Thymus (tissue), 11 donors: ENCODE results near the gene BMP2. TPM values are rescaled to one million over a fixed set of nuclear protein-coding genes. Genes with fewer than 3 reads are reported as not detected.

ENCODE experiments used
- DNase-seq, 9 donors: peaks; one replicate each; pipeline ENCODE4 v3.0.0-alpha.2; 2013; ENCODE audit warnings: low spot score in 9 of 9, low read depth in 6 of 9, missing footprints in 1 of 9
- H3K27ac ChIP-seq, 2 donors: one replicate each; pipeline ENCODE4 v1.5.1; 2013; ENCODE audit warnings: control low read depth in 1 of 2, low read depth in 1 of 2, low read length in 1 of 2, mild to moderate bottlenecking in 1 of 2, moderate library complexity in 1 of 2
- H3K27me3 ChIP-seq, 2 donors: one replicate each; pipeline ENCODE4 v1.5.1; 2013; ENCODE audit warnings: low read length in 1 of 2; ENCODE audit not compliant: control insufficient read depth in 2 of 2, insufficient read depth in 1 of 2
- H3K36me3 ChIP-seq, 2 donors: one replicate each; pipeline ENCODE4 v1.5.1; 2013; ENCODE audit warnings: low read length in 1 of 2, mild to moderate bottlenecking in 1 of 2, moderate library complexity in 1 of 2; ENCODE audit not compliant: control insufficient read depth in 2 of 2, insufficient read depth in 2 of 2
- H3K4me1 ChIP-seq, 2 donors: one replicate each; pipeline ENCODE4 v1.5.1; 2013; ENCODE audit warnings: low read length in 2 of 2; ENCODE audit not compliant: control insufficient read depth in 2 of 2, insufficient read depth in 2 of 2
- H3K4me3 ChIP-seq, 2 donors: one replicate each; pipeline ENCODE4 v1.5.1; 2013; ENCODE audit warnings: low read length in 2 of 2, control low read depth in 1 of 2, mild to moderate bottlenecking in 1 of 2
- H3K9me3 ChIP-seq, 2 donors: one replicate each; pipeline ENCODE4 v1.5.1; 2013; ENCODE audit warnings: low read length in 1 of 2, mild to moderate bottlenecking in 1 of 2; ENCODE audit not compliant: control insufficient read depth in 2 of 2, insufficient read depth in 1 of 2
- WGBS: extraction: QIAGEN DNeasy Blood & Tissue Kit; methylation state at CpG from one replicate; pipeline ENCODE4 v1.1.7; 2013; 5-methylcytosine and 5-hydroxymethylcytosine counted together
- polyA plus RNA-seq: library from polyadenylated mRNA; stranded (reverse); fragments of 200-250 nt; gene quantifications from one replicate; pipeline ENCODE4 v1.2.3, GENCODE V29; 2013
- total RNA-seq: library from RNA; stranded (reverse); fragments of 120-200 nt; gene quantifications from one replicate; pipeline ENCODE4 v1.2.4, GENCODE V29; 2013
- donor health status: healthy.

Gene BMP2
- total and polyA plus RNA-seq, 2 donors: 0.47 to 0.78 TPM

GRCh38 chr20:6784210-6784631 is 16.7 kb downstream of the BMP2 start:
- Histone ChIP-seq H3K4me1 (no peaks in the 10 kb centered on the region), H3K36me3 (no peaks in the 10 kb centered on the region), H3K27ac (no peak overlapping the region), H3K4me3 (no peak overlapping the region), H3K9me3 (no peaks in the 10 kb centered on the region), H3K27me3 (no peaks in the 10 kb centered on the region)
- no peak for DNase-seq
- WGBS: 83% methylated on average over 5 of the region's 5 CpGs

- DNase-seq: no peak
These were observed 17.3 kb downstream of the BMP2 start for GRCh38 chr20:6784767-6785166.

GRCh38 chr20:6786548-6786947 is 19.1 kb downstream of the BMP2 start:
- WGBS: 81% methylated on average over 2 of the region's 2 CpGs
- no peaks in the 10 kb centered on the region for H3K27me3 ChIP-seq
- no peak overlapping the region for H3K4me3 ChIP-seq
- no peak overlapping the region for H3K27ac ChIP-seq
- DNase-seq: no peak
- H3K36me3 ChIP-seq: no peaks in the 10 kb centered on the region
- no peaks in the 10 kb centered on the region for H3K4me1 ChIP-seq
- no peaks in the 10 kb centered on the region for H3K9me3 ChIP-seq

More at GRCh38 chr20:6784767-6785166, 17.3 kb downstream of the BMP2 start:
- H3K27me3 ChIP-seq: no peaks in the 10 kb centered on the region
- H3K4me1 ChIP-seq: no peaks in the 10 kb centered on the region
- 93% methylated on average over 3 of the region's 3 CpGs for WGBS
- H3K9me3 ChIP-seq: no peaks in the 10 kb centered on the region
- no peak overlapping the region for H3K4me3 ChIP-seq
- no peak overlapping the region for H3K27ac ChIP-seq
- H3K36me3 ChIP-seq: no peaks in the 10 kb centered on the region

- H3K27me3 ChIP-seq: no peaks in the 10 kb centered on the region
- 92% methylated on average over 4 of the region's 4 CpGs for WGBS
These were observed 25.3 kb downstream of the BMP2 start for GRCh38 chr20:6792789-6793188.

GRCh38 chr20:6802227-6802626 is 34.7 kb downstream of the BMP2 start:
- Histone ChIP-seq H3K9me3 (no peaks in the 10 kb centered on the region), H3K4me1 (no peaks in the 10 kb centered on the region), H3K36me3 (no peaks in the 10 kb centered on the region), H3K4me3 (no peak overlapping the region), H3K27ac (no peak overlapping the region), H3K27me3 (no peaks in the 10 kb centered on the region)
- no peak for DNase-seq
- WGBS: 99% methylated on average over 2 of the region's 2 CpGs

More at GRCh38 chr20:6792789-6793188, 25.3 kb downstream of the BMP2 start:
- no peaks in the 10 kb centered on the region for H3K4me1 ChIP-seq
- H3K36me3 ChIP-seq: no peaks in the 10 kb centered on the region
- no peaks in the 10 kb centered on the region for H3K9me3 ChIP-seq
- H3K27ac ChIP-seq: no peak overlapping the region
- no peak for DNase-seq
- H3K4me3 ChIP-seq: no peak overlapping the region

GRCh38 chr20:6806275-6806674 is 38.8 kb downstream of the BMP2 start:
- no peaks in the 10 kb centered on the region for H3K27me3 ChIP-seq
- DNase-seq: no peak
- WGBS: 96% methylated on average over 1 of the region's 1 CpG

GRCh38 chr20:6811262-6812035 is 44.0 kb downstream of the BMP2 start:
- Histone ChIP-seq H3K4me1 (no peaks in the 10 kb centered on the region), H3K36me3 (no peaks in the 10 kb centered on the region), H3K9me3 (no peaks in the 10 kb centered on the region), H3K27me3 (no peaks in the 10 kb centered on the region), H3K4me3 (no peak overlapping the region), H3K27ac (no peak overlapping the region)
- 58% methylated on average over 6 of the region's 6 CpGs for WGBS
- no peak for DNase-seq

More at GRCh38 chr20:6806275-6806674, 38.8 kb downstream of the BMP2 start:
- Histone ChIP-seq H3K9me3 (no peaks in the 10 kb centered on the region), H3K4me1 (no peaks in the 10 kb centered on the region), H3K4me3 (no peak overlapping the region), H3K27ac (no peak overlapping the region), H3K36me3 (no peaks in the 10 kb centered on the region)

GRCh38 chr20:6812530-6812929 is 45.0 kb downstream of the BMP2 start:
- Histone ChIP-seq H3K9me3 (no peaks in the 10 kb centered on the region), H3K27me3 (no peaks in the 10 kb centered on the region), H3K4me1 (no peaks in the 10 kb centered on the region), H3K4me3 (no peak overlapping the region), H3K36me3 (no peaks in the 10 kb centered on the region), H3K27ac (no peak overlapping the region)
- WGBS: 63% methylated on average over 6 of the region's 6 CpGs
- DNase-seq: no peak

- Histone ChIP-seq H3K4me3 (no peak overlapping the region), H3K4me1 (no peaks in the 10 kb centered on the region), H3K27ac (no peak overlapping the region), H3K27me3 (no peaks in the 10 kb centered on the region), H3K36me3 (no peaks in the 10 kb centered on the region), H3K9me3 (no peaks in the 10 kb centered on the region)
- 56% methylated on average over 4 of the region's 4 CpGs for WGBS
- no peak for DNase-seq
These were observed 47.5 kb downstream of the BMP2 start for GRCh38 chr20:6814945-6815344.
